HepG2 (cell line): ENCODE results near the gene RPRD2. TPM values are rescaled to one million over a fixed set of nuclear protein-coding genes. Genes with fewer than 3 reads are reported as not detected.

Experiments
- AGO1 ChIP-seq: fragments of 200-400 bp; formaldehyde crosslinking; IDR thresholded peaks from 2 replicates; pipeline ENCODE4 v1.6.1; 2017; ENCODE audit warnings: mild to moderate bottlenecking, low read depth, low read length, moderate library complexity; ENCODE audit not compliant: poor library complexity, severe bottlenecking
- BORCS8-MEF2B ChIP-seq: sonication (generic); formaldehyde crosslinking; IDR thresholded peaks from 2 replicates; pipeline ENCODE4 v1.8.0; 2022; ENCODE audit warnings: mild to moderate bottlenecking, missing genetic modification reagents
- MED13 ChIP-seq: sonication (generic); formaldehyde crosslinking; IDR thresholded peaks from 2 replicates; pipeline ENCODE4 v1.5.0; 2020; ENCODE audit warnings: missing genetic modification reagents
- NCOR1 ChIP-seq: fragments of 200-600 bp; sonication (generic); IDR thresholded peaks from 2 replicates; pipeline ENCODE4 v1.7.0; 2017; ENCODE audit warnings: antibody characterized with exemption, low read length, borderline replicate concordance
- NFATC3 ChIP-seq: sonication (generic); formaldehyde crosslinking; IDR thresholded peaks from 2 replicates; pipeline ENCODE4 v1.5.1; 2020; ENCODE audit warnings: mild to moderate bottlenecking, missing genetic modification reagents
- PCBP2 ChIP-seq: fragments of 200-400 bp; formaldehyde crosslinking; optimal IDR thresholded peaks from 2 replicates; pipeline ENCODE3; 2018; ENCODE audit warnings: low read length, low read depth; ENCODE audit not compliant: poor library complexity, severe bottlenecking
- PHF8 ChIP-seq: sonication (generic); formaldehyde crosslinking; IDR thresholded peaks from 2 replicates; pipeline ENCODE4 v1.5.0; 2020; ENCODE audit warnings: missing genetic modification reagents
- RCOR2 ChIP-seq: IDR thresholded peaks from 2 replicates; pipeline ENCODE4 v1.6.1; 2016; ENCODE audit warnings: missing biosample characterization, missing genetic modification reagents
- ZBTB20 ChIP-seq: sonication (generic); formaldehyde crosslinking; IDR thresholded peaks from 2 replicates; pipeline ENCODE4 v1.8.1; 2023; ENCODE audit warnings: missing genetic modification reagents, low read depth, mild to moderate bottlenecking, borderline replicate concordance
- ZBTB7A ChIP-seq: sonication (generic); formaldehyde crosslinking; IDR thresholded peaks from 2 replicates; pipeline ENCODE4 v1.8.0; 2022; ENCODE audit warnings: mild to moderate bottlenecking, missing genetic modification reagents
- ZNF512B ChIP-seq: sonication (generic); formaldehyde crosslinking; IDR thresholded peaks from 2 replicates; pipeline ENCODE4 v1.5.1; 2020; ENCODE audit warnings: missing genetic modification reagents, mild to moderate bottlenecking, borderline replicate concordance
- ZNF550 ChIP-seq: sonication (generic); formaldehyde crosslinking; IDR thresholded peaks from 2 replicates; pipeline ENCODE4 v1.4.0; 2020; ENCODE audit warnings: mild to moderate bottlenecking, missing genetic modification reagents, borderline replicate concordance
- ZNF597 ChIP-seq: sonication (generic); formaldehyde crosslinking; IDR thresholded peaks from 2 replicates; pipeline ENCODE4 v1.5.0; 2020; ENCODE audit warnings: missing genetic modification reagents
- ZNF713 ChIP-seq: sonication (generic); formaldehyde crosslinking; IDR thresholded peaks from 2 replicates; pipeline ENCODE4 v1.4.0; 2020; ENCODE audit warnings: mild to moderate bottlenecking, missing genetic modification reagents
- polyA plus RNA-seq, 8 experiments: library from polyadenylated mRNA; depleted of rRNA in 3 of 8; stranded (reverse) in 7 of 8; unstranded in 1 of 8; fragments of >200 nt; fragmentation: Illumina TruSeq in 4 of 8; extraction: Trizol in 4 of 8; gene quantifications; 2 replicates each; pipeline versions ENCODE4 v1.2.1 to v1.2.3, GENCODE V29; 2011 to 2016; ENCODE audit warnings: low read depth in 4 of 8, missing spikeins in 1 of 8, mixed read lengths in 1 of 8; ENCODE audit not compliant: insufficient read depth in 1 of 8
- total RNA-seq, 5 experiments: library from RNA; depleted of rRNA; stranded (reverse); fragments of >200 nt; fragmentation: Illumina TruSeq; extraction: Trizol; gene quantifications; 2 replicates each; pipeline ENCODE4 v1.2.3, GENCODE V29; 2016; ENCODE audit warnings: low read depth in 1 of 5
- TF ChIP-seq, protein P1 (sequence below): sonication (generic); formaldehyde crosslinking; IDR thresholded peaks from 2 replicates; pipeline ENCODE4 v1.4.0; 2020; ENCODE audit warnings: missing genetic modification reagents
- TF ChIP-seq, protein P2 (sequence below): sonication (generic); formaldehyde crosslinking; IDR thresholded peaks from 2 replicates; pipeline ENCODE4 v1.8.0; 2022; ENCODE audit warnings: low read depth, missing genetic modification reagents
- TF ChIP-seq, protein P3 (sequence below): sonication (generic); formaldehyde crosslinking; IDR thresholded peaks from 2 replicates; pipeline ENCODE4 v1.5.0; 2020; ENCODE audit warnings: missing genetic modification reagents

The RPRD2 gene
- total and polyA plus RNA-seq, 2 of the 13 experiments (the other 11 are each of a cell fraction or from before 2014, with no cell fraction given): 8.0 to 8.9 TPM

GRCh38 chr1:150410582-150411101 is 46.7 kb downstream of the RPRD2 start (continued):
- TF ChIP-seq ZNF550 (CRISPR knock-in tag) (no peak), AGO1 (no peak), BORCS8-MEF2B (CRISPR knock-in tag) (no peak), PCBP2 (no peak), RCOR2 (CRISPR knock-in tag) (peak; percentile 92), PHF8 (CRISPR knock-in tag) (no peak), MED13 (CRISPR knock-in tag) (peak; percentile 47; the same call in 1 of the 2 replicates), ZNF512B (CRISPR knock-in tag) (no peak), ZBTB7A (no peak), ZNF597 (CRISPR knock-in tag) (no peak), NCOR1 (peak; percentile 99), NFATC3 (CRISPR knock-in tag) (no peak), ZNF713 (no peak), ZBTB20 (CRISPR knock-in tag) (peak; percentile 80; the same call in 1 of the 2 replicates)
- TF ChIP-seq, protein P1, sequence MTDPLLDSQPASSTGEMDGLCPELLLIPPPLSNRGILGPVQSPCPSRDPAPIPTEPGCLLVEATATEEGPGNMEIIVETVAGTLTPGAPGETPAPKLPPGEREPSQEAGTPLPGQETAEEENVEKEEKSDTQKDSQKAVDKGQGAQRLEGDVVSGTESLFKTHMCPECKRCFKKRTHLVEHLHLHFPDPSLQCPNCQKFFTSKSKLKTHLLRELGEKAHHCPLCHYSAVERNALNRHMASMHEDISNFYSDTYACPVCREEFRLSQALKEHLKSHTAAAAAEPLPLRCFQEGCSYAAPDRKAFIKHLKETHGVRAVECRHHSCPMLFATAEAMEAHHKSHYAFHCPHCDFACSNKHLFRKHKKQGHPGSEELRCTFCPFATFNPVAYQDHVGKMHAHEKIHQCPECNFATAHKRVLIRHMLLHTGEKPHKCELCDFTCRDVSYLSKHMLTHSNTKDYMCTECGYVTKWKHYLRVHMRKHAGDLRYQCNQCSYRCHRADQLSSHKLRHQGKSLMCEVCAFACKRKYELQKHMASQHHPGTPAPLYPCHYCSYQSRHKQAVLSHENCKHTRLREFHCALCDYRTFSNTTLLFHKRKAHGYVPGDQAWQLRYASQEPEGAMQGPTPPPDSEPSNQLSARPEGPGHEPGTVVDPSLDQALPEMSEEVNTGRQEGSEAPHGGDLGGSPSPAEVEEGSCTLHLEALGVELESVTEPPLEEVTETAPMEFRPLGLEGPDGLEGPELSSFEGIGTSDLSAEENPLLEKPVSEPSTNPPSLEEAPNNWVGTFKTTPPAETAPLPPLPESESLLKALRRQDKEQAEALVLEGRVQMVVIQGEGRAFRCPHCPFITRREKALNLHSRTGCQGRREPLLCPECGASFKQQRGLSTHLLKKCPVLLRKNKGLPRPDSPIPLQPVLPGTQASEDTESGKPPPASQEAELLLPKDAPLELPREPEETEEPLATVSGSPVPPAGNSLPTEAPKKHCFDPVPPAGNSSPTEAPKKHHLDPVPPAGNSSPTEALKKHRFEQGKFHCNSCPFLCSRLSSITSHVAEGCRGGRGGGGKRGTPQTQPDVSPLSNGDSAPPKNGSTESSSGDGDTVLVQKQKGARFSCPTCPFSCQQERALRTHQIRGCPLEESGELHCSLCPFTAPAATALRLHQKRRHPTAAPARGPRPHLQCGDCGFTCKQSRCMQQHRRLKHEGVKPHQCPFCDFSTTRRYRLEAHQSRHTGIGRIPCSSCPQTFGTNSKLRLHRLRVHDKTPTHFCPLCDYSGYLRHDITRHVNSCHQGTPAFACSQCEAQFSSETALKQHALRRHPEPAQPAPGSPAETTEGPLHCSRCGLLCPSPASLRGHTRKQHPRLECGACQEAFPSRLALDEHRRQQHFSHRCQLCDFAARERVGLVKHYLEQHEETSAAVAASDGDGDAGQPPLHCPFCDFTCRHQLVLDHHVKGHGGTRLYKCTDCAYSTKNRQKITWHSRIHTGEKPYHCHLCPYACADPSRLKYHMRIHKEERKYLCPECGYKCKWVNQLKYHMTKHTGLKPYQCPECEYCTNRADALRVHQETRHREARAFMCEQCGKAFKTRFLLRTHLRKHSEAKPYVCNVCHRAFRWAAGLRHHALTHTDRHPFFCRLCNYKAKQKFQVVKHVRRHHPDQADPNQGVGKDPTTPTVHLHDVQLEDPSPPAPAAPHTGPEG (CRISPR knock-in tag): no peak
- TF ChIP-seq, protein P2, sequence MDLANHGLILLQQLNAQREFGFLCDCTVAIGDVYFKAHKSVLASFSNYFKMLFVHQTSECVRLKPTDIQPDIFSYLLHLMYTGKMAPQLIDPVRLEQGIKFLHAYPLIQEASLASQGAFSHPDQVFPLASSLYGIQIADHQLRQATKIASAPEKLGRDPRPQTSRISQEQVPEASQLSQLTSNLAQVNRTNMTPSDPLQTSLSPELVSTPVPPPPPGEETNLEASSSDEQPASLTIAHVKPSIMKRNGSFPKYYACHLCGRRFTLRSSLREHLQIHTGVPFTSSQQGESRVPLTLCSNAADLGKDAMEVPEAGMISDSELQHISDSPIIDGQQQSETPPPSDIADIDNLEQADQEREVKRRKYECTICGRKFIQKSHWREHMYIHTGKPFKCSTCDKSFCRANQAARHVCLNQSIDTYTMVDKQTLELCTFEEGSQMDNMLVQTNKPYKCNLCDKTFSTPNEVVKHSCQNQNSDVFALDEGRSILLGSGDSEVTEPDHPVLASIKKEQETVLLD: no peak
- TF ChIP-seq, protein P3, sequence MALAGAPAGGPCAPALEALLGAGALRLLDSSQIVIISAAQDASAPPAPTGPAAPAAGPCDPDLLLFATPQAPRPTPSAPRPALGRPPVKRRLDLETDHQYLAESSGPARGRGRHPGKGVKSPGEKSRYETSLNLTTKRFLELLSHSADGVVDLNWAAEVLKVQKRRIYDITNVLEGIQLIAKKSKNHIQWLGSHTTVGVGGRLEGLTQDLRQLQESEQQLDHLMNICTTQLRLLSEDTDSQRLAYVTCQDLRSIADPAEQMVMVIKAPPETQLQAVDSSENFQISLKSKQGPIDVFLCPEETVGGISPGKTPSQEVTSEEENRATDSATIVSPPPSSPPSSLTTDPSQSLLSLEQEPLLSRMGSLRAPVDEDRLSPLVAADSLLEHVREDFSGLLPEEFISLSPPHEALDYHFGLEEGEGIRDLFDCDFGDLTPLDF (CRISPR knock-in tag): no peak
